H1 (cell line): ENCODE measurements around the gene TMEM232. TPM values are rescaled to one million over a fixed set of nuclear protein-coding genes. Genes with fewer than 3 reads are reported as not detected.

Experiments used
- CTCF ChIA-PET: fragments of 300-600 bp; sonication (Branson Sonifier 250); formaldehyde crosslinking; loops from one replicate; lab custom pipeline; 2021; ENCODE audit not compliant: partially characterized antibody; lab: Charles Lee
- POLR2A ChIA-PET: fragments of 300-600 bp; sonication (Branson Sonifier 250); formaldehyde crosslinking; loops from one replicate; lab custom pipeline; 2021; ENCODE audit warnings: inconsistent platforms; ENCODE audit not compliant: partially characterized antibody; lab: Charles Lee
- DNase-seq, 2 experiments: peaks; one replicate each; pipeline versions ENCODE4 v3.0.0 to v3.0.0-alpha.2; 2010 to 2022; ENCODE audit warnings: low spot score in 2 of 2, low read depth in 1 of 2, mixed read lengths in 1 of 2
- FAIRE-seq: peaks from 2 replicates; lab custom pipeline; 2011; peaks lifted over from hg19 to GRCh38; lab: Jason Lieb, UNC
- H2AFZ ChIP-seq: 2 replicates; pipeline ENCODE4 v1.8.1; 2012; ENCODE audit warnings: low read length, inconsistent platforms
- H2AK5ac ChIP-seq: 2 replicates; pipeline ENCODE4 v1.6.1; 2013; ENCODE audit warnings: low read depth, low read length
- H2BK120ac ChIP-seq: replicated peaks from 2 replicates; pipeline ENCODE3; 2013; ENCODE audit warnings: low read depth, low read length, inconsistent platforms
- H2BK12ac ChIP-seq: 2 replicates; pipeline ENCODE4 v1.6.1; 2013; ENCODE audit warnings: low read depth, low read length
- H2BK15ac ChIP-seq: 2 replicates; pipeline ENCODE4 v1.6.1; 2013; ENCODE audit warnings: low read length
- H2BK20ac ChIP-seq: 2 replicates; pipeline ENCODE4 v1.6.1; 2013; ENCODE audit warnings: low read length
- H2BK5ac ChIP-seq: 2 replicates; pipeline ENCODE4 v1.6.1; 2013; ENCODE audit warnings: low read depth, low read length
- H3K14ac ChIP-seq: 2 replicates; pipeline ENCODE4 v1.6.1; 2013; ENCODE audit warnings: inconsistent platforms; ENCODE audit not compliant: insufficient read length
- H3K18ac ChIP-seq: 2 replicates; pipeline ENCODE4 v1.6.1; 2013; ENCODE audit warnings: low read length; ENCODE audit errors: extremely low read depth
- H3K23ac ChIP-seq: 2 replicates; pipeline ENCODE4 v1.6.1; 2013; ENCODE audit warnings: inconsistent platforms; ENCODE audit not compliant: insufficient read length
- H3K23me2 ChIP-seq: 2 replicates; pipeline ENCODE4 v1.6.1; 2013; ENCODE audit warnings: low read depth, low read length
- H3K27ac ChIP-seq: 2 replicates; pipeline ENCODE4 v1.6.1; 2011; ENCODE audit warnings: low read depth, low read length, inconsistent platforms
- H3K27me3 ChIP-seq, 4 experiments: replicated peaks in 1 of 4; 1 replicate in 1 of 4; 2 replicates in 3 of 4; pipeline versions ENCODE4 v1.6.1 to v1.8.1; 2011 to 2013; ENCODE audit warnings: low read length in 3 of 4, mild to moderate bottlenecking in 3 of 4, inconsistent platforms in 2 of 4, mixed read lengths in 2 of 4, moderate library complexity in 1 of 4; ENCODE audit not compliant: control insufficient read depth in 3 of 4, insufficient read depth in 3 of 4; ENCODE audit errors: extremely low read depth in 1 of 4
- H3K36me3 ChIP-seq, 4 experiments: 2 replicates each; pipeline versions ENCODE4 v1.6.1 to v1.8.1; 2011 to 2013; ENCODE audit warnings: mild to moderate bottlenecking in 4 of 4, low read length in 3 of 4, moderate library complexity in 2 of 4, control low read depth in 1 of 4, inconsistent platforms in 1 of 4; ENCODE audit not compliant: insufficient read depth in 4 of 4, control insufficient read depth in 2 of 4
- H3K4ac ChIP-seq: replicated peaks from 2 replicates; pipeline ENCODE3; 2013; ENCODE audit warnings: low read length, low read depth, mixed read lengths, inconsistent platforms; ENCODE audit not compliant: insufficient read length
- H3K4me1 ChIP-seq, 4 experiments: replicated peaks in 1 of 4; 1 replicate in 1 of 4; 2 replicates in 3 of 4; pipeline versions ENCODE4 v1.6.1 to v1.8.1; 2011 to 2013; ENCODE audit warnings: low read length in 3 of 4, inconsistent platforms in 2 of 4, mixed read lengths in 1 of 4; ENCODE audit not compliant: insufficient read depth in 4 of 4, control insufficient read depth in 3 of 4
- H3K4me2 ChIP-seq, 2 experiments: 2 replicates each; pipeline versions ENCODE4 v1.6.1 to v1.8.1; 2011 to 2013; ENCODE audit warnings: low read depth in 2 of 2, low read length in 2 of 2, control low read depth in 1 of 2, inconsistent platforms in 1 of 2, mild to moderate bottlenecking in 1 of 2; ENCODE audit not compliant: insufficient read depth in 1 of 2
- H3K4me3 ChIP-seq, 4 experiments: fragments of 200-600, 300-600 bp in 1 of 4; sonication (generic), shearing (Covaris generic), sonication (Bioruptor Twin) in 1 of 4; 2 replicates each; pipeline versions ENCODE4 v1.5.1 to v1.8.1; 2011 to 2016; ENCODE audit warnings: low read length in 4 of 4, low read depth in 3 of 4, control low read depth in 2 of 4, inconsistent platforms in 2 of 4, mild to moderate bottlenecking in 2 of 4, mixed read lengths in 1 of 4, moderate library complexity in 1 of 4; ENCODE audit not compliant: insufficient read depth in 2 of 4; ENCODE audit errors: extremely low read depth in 1 of 4
- H3K56ac ChIP-seq: replicated peaks from 2 replicates; pipeline ENCODE3; 2013; ENCODE audit warnings: low read depth, mild to moderate bottlenecking, mixed read lengths, low read length, inconsistent platforms; ENCODE audit not compliant: insufficient read length
- H3K79me1 ChIP-seq: 2 replicates; pipeline ENCODE4 v1.6.1; 2013; ENCODE audit warnings: low read depth, low read length, control low read depth
- H3K79me2 ChIP-seq, 2 experiments: 2 replicates each; pipeline versions ENCODE4 v1.6.1 to v1.8.1; 2012 to 2013; ENCODE audit warnings: low read length in 2 of 2, mild to moderate bottlenecking in 2 of 2, inconsistent platforms in 1 of 2; ENCODE audit not compliant: insufficient read depth in 2 of 2, control insufficient read depth in 1 of 2
- H3K9ac ChIP-seq, 4 experiments: replicated peaks in 1 of 4; 1 replicate in 1 of 4; 2 replicates in 3 of 4; pipeline versions ENCODE4 v1.6.1 to v1.8.1; 2011 to 2013; ENCODE audit warnings: low read depth in 3 of 4, low read length in 3 of 4, control low read depth in 2 of 4, mild to moderate bottlenecking in 2 of 4, moderate library complexity in 2 of 4, inconsistent platforms in 1 of 4; ENCODE audit errors: extremely low read depth in 1 of 4
- H3K9me3 ChIP-seq, 2 experiments: 2 replicates each; pipeline versions ENCODE4 v1.6.1 to v1.8.1; 2012 to 2013; ENCODE audit warnings: mild to moderate bottlenecking in 2 of 2, moderate library complexity in 2 of 2, control low read depth in 1 of 2, inconsistent platforms in 1 of 2, low read depth in 1 of 2, low read length in 1 of 2, mixed read lengths in 1 of 2; ENCODE audit not compliant: insufficient read depth in 2 of 2
- H4K20me1 ChIP-seq, 2 experiments: replicated peaks in 1 of 2; 2 replicates each; pipeline versions ENCODE3 to v1.8.1; 2011 to 2013; ENCODE audit warnings: inconsistent platforms in 2 of 2, low read length in 2 of 2, mild to moderate bottlenecking in 1 of 2; ENCODE audit not compliant: insufficient read depth in 2 of 2, control insufficient read depth in 1 of 2
- H4K5ac ChIP-seq: 2 replicates; pipeline ENCODE4 v1.6.1; 2013; ENCODE audit warnings: low read length, low read depth, mixed read lengths, inconsistent platforms; ENCODE audit not compliant: insufficient read length
- H4K8ac ChIP-seq: 2 replicates; pipeline ENCODE4 v1.8.0; 2013; ENCODE audit warnings: mild to moderate bottlenecking, moderate library complexity, low read length, inconsistent platforms; ENCODE audit not compliant: insufficient read depth; ENCODE audit errors: extremely low read depth
- H4K91ac ChIP-seq: replicated peaks from 2 replicates; pipeline ENCODE3; 2013; ENCODE audit warnings: low read length, mixed read lengths, inconsistent platforms; ENCODE audit not compliant: insufficient read length
- CHD2 ChIP-seq: IDR thresholded peaks from 2 replicates; pipeline ENCODE4 v1.6.1; 2012; ENCODE audit warnings: low read length, improper control_type of control experiment
- KDM1A ChIP-seq: fragments of 200-600, 300-600 bp; sonication (generic); IDR thresholded peaks from 2 replicates; pipeline ENCODE4 v1.7.1; 2016; ENCODE audit warnings: mild to moderate bottlenecking, low read length, borderline replicate concordance
- SIRT6 ChIP-seq: IDR thresholded peaks from one replicate; pipeline ENCODE4 v1.7.1; 2012; ENCODE audit warnings: low read length, inconsistent platforms
- SUZ12 ChIP-seq: fragments of 200-600 bp; sonication (generic); IDR thresholded peaks from 2 replicates; pipeline ENCODE4 v1.6.1; 2012; ENCODE audit warnings: mild to moderate bottlenecking, inconsistent platforms, low read length, moderate library complexity, mixed read lengths
- WGBS, 2 experiments: shearing (Covaris generic) in 1 of 2; methylation state at CpG; one replicate each; pipeline versions ENCODE4 v1.1.6 to v1.1.7; 2013 to 2015; ENCODE audit warnings: low lambda C conversion rate in 2 of 2, mixed read lengths in 2 of 2, inconsistent platforms in 1 of 2, low coverage in 1 of 2, missing lambda C conversion rate in 1 of 2; ENCODE audit not compliant: insufficient replicate concordance in 2 of 2, insufficient coverage in 1 of 2, insufficient read length in 1 of 2; ENCODE audit errors: extremely low coverage in 1 of 2, missing lambda C conversion rate in 1 of 2; 5-methylcytosine and 5-hydroxymethylcytosine counted together
- polyA plus RNA-seq, 7 experiments: library from polyadenylated mRNA; depleted of rRNA in 3 of 7; stranded (reverse) in 5 of 7; unstranded in 2 of 7; fragments of >200 nt in 5 of 7; fragments of 200-250 nt in 2 of 7; gene quantifications; 1 replicate in 5 of 7; 2 replicates in 1 of 7; 4 replicates in 1 of 7; pipeline versions ENCODE4 v1.2.1 to v1.2.3, GENCODE V29; 2011 to 2013; ENCODE audit warnings: missing spikeins in 2 of 7, mixed read lengths in 2 of 7
- total RNA-seq: library from RNA; stranded (reverse); fragmentation: NEBNext Ultra II Directional; extraction: Animal tissue kit (Norgen Biotek cat#: 25700); gene quantifications from 2 replicates; pipeline ENCODE4 v1.2.1, GENCODE V29; 2021

Gene TMEM232
- total and polyA plus RNA-seq, 2 of the 8 experiments (the other 6 are each of a cell fraction or from before 2014, with no cell fraction given) = 0.38 to 1.3 TPM

GRCh38 chr5:110663525-110663924, 62.9 kb downstream of the TMEM232 start:
- H3K79me2 ChIP-seq = no peaks in the 10 kb centered on the region
- no peak overlapping the region for H2AFZ ChIP-seq
- H4K8ac ChIP-seq = no peak overlapping the region
- H3K18ac ChIP-seq = no peak overlapping the region
- H2BK20ac ChIP-seq = no peak overlapping the region
- H3K4me1 ChIP-seq = peaks cover 0 to 2% (median 0%) of the 10 kb centered on the region in 4 experiments; a peak in 1 of 7 replicates
- FAIRE-seq (no peak), DNase-seq (no peak)
- CTCF ChIA-PET = no interaction called here
- no peak overlapping the region for H3K4me2 ChIP-seq
- no peaks in the 10 kb centered on the region for H4K20me1 ChIP-seq
- H2BK120ac ChIP-seq = no peak overlapping the region
- POLR2A ChIA-PET = no interaction called here
- H3K23ac ChIP-seq = no peak overlapping the region
- H3K23me2 ChIP-seq = no peaks in the 10 kb centered on the region
- H3K36me3 ChIP-seq = no peaks in the 10 kb centered on the region
- H4K91ac ChIP-seq = no peak overlapping the region
- no peak overlapping the region for H3K4ac ChIP-seq
- no peak overlapping the region for H3K56ac ChIP-seq
- H3K4me3 ChIP-seq = no peak overlapping the region
- H3K9ac ChIP-seq = no peak overlapping the region
- no peak overlapping the region for H2AK5ac ChIP-seq
- H3K27ac ChIP-seq = no peak overlapping the region
- H3K79me1 ChIP-seq = no peaks in the 10 kb centered on the region
- no peaks in the 10 kb centered on the region for H3K27me3 ChIP-seq
- H4K5ac ChIP-seq = no peak overlapping the region
- WGBS, 2 experiments = 89% methylated on average over 1 of the region's 1 CpG; no CpG with 5 or more reads in 1 of the 2 experiments
- H3K14ac ChIP-seq = no peak overlapping the region
- no peak overlapping the region for H2BK12ac ChIP-seq
- no peak overlapping the region for H2BK5ac ChIP-seq
- no peak overlapping the region for H2BK15ac ChIP-seq
- TF ChIP-seq CHD2 = no peak
- no peak for TF ChIP-seq KDM1A
- no peak for TF ChIP-seq SIRT6
- no peak for TF ChIP-seq SUZ12
- H3K9me3 ChIP-seq = no peaks in the 10 kb centered on the region
